Lower leg skin (tissue), 3 donors: ENCODE data around the gene TRAM2.

Experiments
- CTCF ChIP-seq, 3 donors: fragments of 450-650 bp; IDR thresholded peaks; one replicate each; pipeline ENCODE4 v1.5.1; 2016; ENCODE audit warnings: antibody characterized with exemption in 3 of 3, mild to moderate bottlenecking in 3 of 3, moderate library complexity in 2 of 3
- POLR2A ChIP-seq, 2 donors: fragments of 450-650 bp; IDR thresholded peaks; one replicate each; pipeline ENCODE4 v1.6.1; 2016 to 2017; ENCODE audit warnings: antibody characterized with exemption in 2 of 2, mild to moderate bottlenecking in 1 of 2, moderate library complexity in 1 of 2

GRCh38 chr6:52498538-52499017 lies 78.3 kb downstream of the TRAM2 start:
- TF ChIP-seq CTCF (IDR thresholded peaks at IDR 0.05) (no peak), POLR2A (IDR thresholded peaks at IDR 0.05) (no peak)
